Renal cortical epithelial cell (primary cell): ENCODE data around the gene OR7C1. TPM values are rescaled to one million over a fixed set of nuclear protein-coding genes. Genes with fewer than 3 reads are reported as not detected.
"Not testable (repeated sequence)": the region's sequence is repeated elsewhere in the genome, so short reads cannot be mapped to it uniquely, and the experiment has no call there.

Experiments used
- DNase-seq: peaks from one replicate; pipeline ENCODE4 v3.0.0-alpha.2; 2011; ENCODE audit warnings: low read depth
- total RNA-seq: library from RNA; depleted of rRNA; stranded (reverse); fragments of >200 nt; gene quantifications from 2 replicates; pipeline ENCODE4 v1.2.3, GENCODE V29; 2014

OR7C1 gene
- total RNA-seq, 1 donor from 2014 or later, result not detected

- DNase-seq, result no peak
Measured at GRCh38 chr19:14767466-14767971, 67.5 kb downstream of the OR7C1 start.

DNA sequence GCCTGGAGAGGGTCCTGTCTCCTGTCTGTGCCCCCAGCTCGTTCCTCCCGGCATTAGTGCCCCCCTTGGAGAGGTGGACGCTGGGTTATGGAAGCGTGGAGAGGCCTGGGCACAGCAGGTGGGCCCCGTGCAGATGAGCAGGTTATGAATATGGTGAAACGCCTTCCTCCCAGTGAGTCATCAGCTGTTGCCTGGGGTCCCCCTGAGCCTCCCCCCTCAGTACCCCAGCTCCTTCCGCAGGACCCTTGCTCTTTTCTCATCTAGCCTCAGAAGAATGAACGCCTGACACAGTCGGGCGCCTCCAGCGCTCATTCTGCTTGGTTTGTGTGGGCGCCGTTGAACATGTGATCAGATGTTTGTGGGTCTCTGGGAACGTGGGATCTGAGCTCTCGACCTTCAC, 69.1 kb downstream of the OR7C1 start:
- DNase-seq, result not testable (repeated sequence)

DNA sequence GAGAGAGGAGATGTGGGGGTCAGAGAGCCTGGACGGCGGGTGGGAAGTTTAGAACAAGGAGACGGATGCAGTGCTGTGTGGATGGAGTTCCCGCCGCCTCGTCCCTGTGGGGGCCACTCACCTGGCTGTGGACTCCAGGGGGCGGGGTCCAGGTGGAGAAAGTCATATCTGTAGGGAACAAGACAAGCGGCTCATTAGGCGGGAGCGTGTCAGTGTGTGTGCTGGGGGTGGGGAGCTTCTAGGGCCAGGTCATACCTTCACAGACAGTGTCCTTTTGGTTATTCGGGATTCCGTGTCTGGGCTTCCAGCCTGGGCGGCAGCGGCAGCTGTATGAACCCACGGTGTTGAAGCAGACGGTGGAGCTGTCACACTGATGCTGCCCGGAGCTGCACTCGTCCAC, 69.6 kb downstream of the OR7C1 start:
- DNase-seq, result not testable (repeated sequence)

GRCh38 chr19:14764401-14764800, 70.6 kb downstream of the OR7C1 start:
- DNase-seq, result no peak

GRCh38 chr19:14763497-14764145, 71.4 kb downstream of the OR7C1 start:
- no peak for DNase-seq

DNA sequence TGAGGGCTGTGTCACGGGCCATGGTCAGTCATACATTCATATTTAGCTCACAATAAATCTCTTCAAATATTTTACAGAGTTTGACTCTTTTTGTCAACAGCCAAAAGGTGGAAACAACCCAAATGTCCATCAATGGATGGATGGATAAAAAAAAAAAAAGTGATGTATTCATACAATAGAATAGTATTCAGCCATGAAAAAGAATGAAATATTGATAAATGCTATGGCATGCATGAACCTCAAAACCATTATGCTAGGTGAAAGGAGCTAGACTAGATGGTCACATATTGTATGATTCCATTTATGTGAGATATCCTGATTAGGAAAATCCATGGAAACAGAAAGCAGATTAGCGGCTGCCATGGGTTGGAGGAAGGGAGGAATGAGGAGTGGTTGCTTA, 72.9 kb downstream of the OR7C1 start:
- no peak for DNase-seq

DNA sequence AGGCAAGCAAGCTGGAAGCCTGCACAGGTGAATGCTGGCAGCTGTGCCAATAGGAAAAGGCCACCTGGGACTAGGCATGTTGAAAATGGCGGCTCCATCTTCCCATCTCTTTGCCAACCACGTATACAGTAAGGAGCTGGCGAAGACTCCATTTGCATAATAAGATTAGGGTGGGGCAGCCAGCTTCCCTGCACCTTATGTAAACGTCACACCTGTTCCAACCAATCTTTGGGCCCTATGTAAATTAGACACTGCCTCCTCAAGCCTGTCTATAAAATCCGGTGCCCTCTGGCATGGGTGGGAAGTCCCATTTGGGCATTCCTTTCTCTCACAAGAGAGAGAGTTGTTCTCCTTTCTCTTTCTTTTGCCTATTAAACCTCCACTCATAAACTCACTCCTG, 73.4 kb downstream of the OR7C1 start:
- DNase-seq, result no peak

GRCh38 chr19:14758816-14759215, 76.2 kb downstream of the OR7C1 start:
- no peak for DNase-seq

GRCh38 chr19:14748601-14749000, 86.4 kb downstream of the OR7C1 start:
- no peak for DNase-seq

Other genes starting within 250 kb of the OR7C1 start
- gene ADGRE3, start 160.3 kb downstream of the OR7C1 start, total RNA-seq, result not detected in 2 replicates
- 2.6 and 12.4 TPM in 2 replicates for gene ZNF333, start 145.1 kb downstream of the OR7C1 start, total RNA-seq
- 0.15 and 0.17 TPM in 2 replicates for gene ADGRE2, start 56.6 kb downstream of the OR7C1 start, total RNA-seq
- gene OR7A5, start within 50 bp of the OR7C1 start, total RNA-seq, result not detected in 2 replicates
- not detected in 2 replicates for gene OR7A10, start 13.7 kb upstream of the OR7C1 start, total RNA-seq
- not detected in 2 replicates for gene OR7A17, start 50.9 kb upstream of the OR7C1 start, total RNA-seq
- not detected in 2 replicates for gene OR7C2, start 106.3 kb upstream of the OR7C1 start, total RNA-seq
- gene SLC1A6, start 144.7 kb upstream of the OR7C1 start, total RNA-seq, result not detected in 2 replicates
- not detected in 2 replicates for gene CASP14, start 214.3 kb upstream of the OR7C1 start, total RNA-seq
- not detected in 2 replicates for gene OR1I1, start 247.0 kb upstream of the OR7C1 start, total RNA-seq